Anterior cingulate cortex (tissue), 58 donors: ENCODE data around the gene ID1.
"Not testable (repeated sequence)": the region's sequence is repeated elsewhere in the genome, so short reads cannot be mapped to it uniquely, and the experiment has no call there.

Experiments
- DNase-seq, 58 donors: peaks; one replicate each; lab custom pipeline; 2025; lab: John Stamatoyannopoulos, UW

ID1 gene

DNA sequence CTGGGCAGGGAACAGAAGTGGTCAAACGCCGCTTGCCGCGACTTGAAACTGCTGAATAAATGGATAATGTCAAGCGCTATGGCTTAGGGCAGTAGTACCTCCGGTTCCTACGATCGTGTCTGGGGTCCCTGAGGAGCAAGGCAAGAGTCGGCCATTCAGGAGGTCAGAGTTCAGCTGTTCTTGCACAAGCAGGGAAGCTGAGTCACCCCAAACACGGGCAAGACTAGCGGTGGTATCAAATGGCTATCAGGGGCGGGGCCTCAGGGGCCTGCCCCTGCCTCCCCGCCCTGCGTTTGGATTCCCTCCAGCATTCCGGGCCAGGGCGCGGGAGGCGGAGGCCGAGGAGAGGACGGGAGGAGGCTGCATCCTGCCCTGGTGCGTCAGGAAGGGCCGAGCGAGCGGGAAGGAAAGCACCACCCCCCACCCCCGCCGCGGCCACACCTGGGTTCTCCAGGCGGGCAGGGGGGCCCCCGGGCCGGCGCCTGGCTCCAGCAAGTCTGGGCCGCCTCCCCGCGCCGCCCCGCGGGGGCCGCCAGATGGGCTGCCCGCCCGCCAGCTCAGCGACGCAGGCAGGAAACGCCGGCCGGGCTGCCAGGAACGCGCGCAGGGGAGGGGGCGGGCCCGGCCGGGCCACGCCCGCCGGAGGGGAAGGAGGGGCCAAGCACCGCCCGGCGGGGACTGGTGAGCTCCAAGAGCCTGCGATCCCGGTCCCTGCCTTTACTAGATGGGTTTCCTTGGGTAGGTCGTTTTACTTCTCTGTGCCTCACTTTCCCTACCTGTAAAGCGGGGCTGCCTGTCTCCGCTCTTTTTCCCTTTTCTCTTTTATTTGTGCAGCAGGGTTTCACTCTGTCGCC is 32.2 kb upstream of the ID1 start:
- DNase-seq, result peak in 57 of 58 donors; percentile 34 to 93 (median 83)

DNA sequence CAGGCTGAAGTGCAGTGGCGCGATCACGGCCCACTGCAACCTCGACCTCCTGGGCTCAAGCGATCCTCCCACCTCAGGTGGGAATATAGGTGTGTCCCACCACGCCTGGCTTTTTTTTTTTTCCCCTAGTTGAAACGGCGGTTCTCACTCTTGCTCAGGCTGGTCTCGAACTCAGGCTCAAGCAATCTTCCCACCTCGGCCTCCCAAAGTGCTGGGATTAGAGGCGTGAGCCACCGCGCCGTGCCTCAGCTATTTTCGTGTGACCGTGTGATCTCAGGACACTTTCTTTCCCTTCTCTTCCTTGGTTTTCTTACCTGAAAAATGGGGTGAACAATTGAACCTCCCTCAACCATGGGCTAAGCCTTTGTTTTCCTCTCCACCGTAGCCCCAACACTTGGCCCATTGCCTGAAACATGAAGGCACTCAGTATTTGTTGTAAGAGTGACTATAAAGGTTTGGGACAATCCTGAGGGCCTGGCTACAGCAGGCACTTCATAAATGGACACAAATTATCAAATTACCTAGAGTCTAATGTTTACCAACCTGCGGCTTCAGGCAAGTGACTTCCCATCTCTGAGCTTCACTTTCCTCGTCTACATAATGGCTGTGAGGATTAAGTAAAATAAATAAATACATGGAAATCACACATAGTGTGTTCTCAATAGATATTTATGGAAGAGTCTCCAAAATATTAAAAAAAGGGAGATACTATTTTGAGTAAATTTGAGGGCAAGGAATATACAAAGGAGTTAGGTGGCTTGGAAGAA is 31.4 kb upstream of the ID1 start:
- DNase-seq, result no peak

DNA sequence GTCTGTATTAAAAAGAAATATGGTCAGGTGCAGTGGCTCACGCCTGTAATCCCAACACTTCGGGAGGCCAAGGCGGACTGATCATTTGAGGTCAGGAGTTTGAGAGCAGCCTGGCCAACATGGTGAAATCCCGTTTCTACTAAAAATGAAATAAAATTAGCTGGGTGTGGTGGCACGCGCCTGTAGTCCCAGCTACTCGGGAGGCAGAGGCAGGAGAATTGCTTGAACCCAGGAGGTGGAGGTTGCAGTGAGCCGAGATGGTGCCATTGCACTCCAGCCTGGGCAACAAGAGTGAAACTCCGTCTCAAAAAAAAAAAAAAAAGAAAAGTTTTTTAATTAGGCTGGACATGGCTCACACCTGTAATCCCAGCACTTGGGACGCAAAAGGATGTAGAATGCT is 30.1 kb upstream of the ID1 start:
- not testable (repeated sequence) for DNase-seq

GRCh38 chr20:31576751-31577150 is 28.3 kb upstream of the ID1 start:
- no peak for DNase-seq

- DNase-seq, result no peak
Observed at GRCh38 chr20:31577194-31577593, 27.9 kb upstream of the ID1 start.

DNA sequence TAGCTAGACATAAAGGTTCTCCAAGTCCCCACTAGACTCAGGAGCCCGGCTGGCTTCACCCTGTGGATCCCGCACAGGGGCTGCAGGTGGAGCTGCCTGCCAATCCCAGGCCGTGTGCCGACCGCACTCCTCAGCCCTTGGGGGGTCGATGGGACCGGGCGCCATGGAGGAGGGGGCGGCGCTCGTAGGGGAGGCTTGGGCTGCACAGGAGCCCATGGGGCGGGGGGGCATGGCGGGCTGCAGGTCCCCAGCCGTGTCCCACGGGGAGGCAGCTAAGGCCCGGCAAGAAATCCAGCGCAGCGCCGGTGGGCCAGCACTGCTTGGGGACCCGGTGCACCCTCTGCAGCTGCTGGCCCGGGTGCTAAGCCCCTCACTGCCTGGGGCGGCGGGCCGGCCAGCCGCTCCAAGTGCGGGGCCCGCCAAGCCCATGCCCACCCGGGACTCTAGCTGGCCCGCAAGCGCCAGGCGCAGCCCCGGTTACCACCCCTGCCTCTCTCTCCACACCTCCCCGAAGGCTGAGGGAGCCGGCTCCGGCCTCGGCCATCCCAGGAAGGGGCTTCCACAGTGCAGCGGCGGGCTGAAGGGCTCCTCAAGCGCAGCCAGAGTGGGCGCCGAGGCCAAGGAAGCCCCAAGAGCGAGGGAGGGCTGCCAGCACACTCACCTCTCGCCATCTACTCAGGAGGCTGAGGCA is 26.5 kb upstream of the ID1 start:
- DNase-seq, result no peak

- DNase-seq, result no peak
Observed at GRCh38 chr20:31579245-31579644, 25.8 kb upstream of the ID1 start.

DNA sequence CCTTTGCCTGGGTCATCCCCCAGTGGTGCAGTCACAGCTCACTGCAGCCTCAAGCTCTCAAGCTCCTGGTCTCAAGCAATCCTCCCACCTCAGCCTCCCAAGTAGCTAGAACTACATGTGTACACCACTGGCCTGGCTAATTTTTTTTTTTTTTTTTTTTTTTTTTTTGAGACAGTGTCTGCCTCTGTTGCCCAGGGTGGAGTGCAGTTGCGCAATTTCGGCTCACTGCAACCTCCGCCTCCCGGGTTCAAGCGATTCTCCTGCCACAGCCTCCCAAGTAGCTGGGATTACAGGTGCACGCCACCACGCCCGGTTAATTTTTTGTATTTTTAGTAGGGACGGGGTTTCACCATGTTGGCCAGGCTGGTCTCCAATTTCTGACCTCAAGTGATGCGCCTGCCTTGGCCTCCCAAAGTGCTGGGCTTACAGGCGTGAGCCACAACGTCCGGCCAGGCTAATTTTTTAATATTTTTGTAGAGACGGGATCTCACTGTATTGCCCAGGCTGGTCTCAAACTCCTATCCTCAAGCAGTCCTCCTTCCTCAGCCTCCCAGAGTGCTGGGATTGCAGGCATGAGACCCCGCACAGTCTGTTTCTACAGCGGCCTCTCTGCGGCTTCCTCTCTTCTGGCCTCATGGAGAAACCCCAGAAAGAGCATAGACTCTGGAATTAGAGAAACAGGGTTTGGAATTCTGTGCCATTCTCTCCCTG is 25.0 kb upstream of the ID1 start:
- not testable (repeated sequence) for DNase-seq

GRCh38 chr20:31580706-31581105 is 24.4 kb upstream of the ID1 start:
- no peak for DNase-seq

DNA sequence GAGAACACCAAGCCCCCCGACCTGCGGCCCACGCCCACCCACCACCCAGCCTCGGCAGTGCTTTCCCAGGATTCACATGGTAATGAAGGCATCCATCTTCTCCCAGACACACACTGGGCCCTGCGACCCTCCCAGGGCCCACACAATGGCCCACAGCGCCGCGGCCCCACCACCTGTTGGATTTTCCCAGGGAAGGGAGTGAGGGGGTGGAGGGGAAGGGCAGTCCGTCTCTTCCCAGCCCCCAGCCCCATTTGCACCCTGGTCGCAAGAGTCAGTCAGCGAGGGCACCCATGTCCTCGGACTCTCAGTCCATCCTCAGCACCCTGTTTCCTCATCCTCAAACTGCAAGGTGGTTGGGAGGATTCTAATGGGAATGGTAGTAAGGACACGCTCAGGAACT is 23.7 kb upstream of the ID1 start:
- DNase-seq, result no peak

- DNase-seq, result peak in 15 of 58 donors; percentile 6 to 50 (median 27)
Observed at GRCh38 chr20:31587545-31588389, 17.3 kb upstream of the ID1 start.

GRCh38 chr20:31590717-31591225 is 14.3 kb upstream of the ID1 start:
- DNase-seq, result no peak

GRCh38 chr20:31593221-31594001 is 11.7 kb upstream of the ID1 start:
- DNase-seq, result no peak

GRCh38 chr20:31594002-31594557 is 11.0 kb upstream of the ID1 start:
- DNase-seq, result no peak

GRCh38 chr20:31594558-31595379 is 10.3 kb upstream of the ID1 start:
- DNase-seq, result peak in 3 of 58 donors; percentile 3 to 12 (median 8)

DNA sequence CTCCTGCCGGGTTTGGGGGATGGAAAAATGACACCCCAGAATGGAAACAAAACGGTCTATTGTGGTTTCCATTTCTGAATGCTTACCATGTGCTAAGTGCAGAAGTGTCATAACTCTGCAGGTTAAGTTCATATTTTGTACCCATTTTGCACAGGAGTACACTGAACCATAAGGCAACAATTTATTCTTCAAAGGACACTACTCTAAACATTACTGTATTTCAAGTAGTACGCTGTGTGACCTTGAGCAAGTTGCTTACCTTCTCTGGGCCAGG is 9.8 kb upstream of the ID1 start:
- no peak for DNase-seq

DNA sequence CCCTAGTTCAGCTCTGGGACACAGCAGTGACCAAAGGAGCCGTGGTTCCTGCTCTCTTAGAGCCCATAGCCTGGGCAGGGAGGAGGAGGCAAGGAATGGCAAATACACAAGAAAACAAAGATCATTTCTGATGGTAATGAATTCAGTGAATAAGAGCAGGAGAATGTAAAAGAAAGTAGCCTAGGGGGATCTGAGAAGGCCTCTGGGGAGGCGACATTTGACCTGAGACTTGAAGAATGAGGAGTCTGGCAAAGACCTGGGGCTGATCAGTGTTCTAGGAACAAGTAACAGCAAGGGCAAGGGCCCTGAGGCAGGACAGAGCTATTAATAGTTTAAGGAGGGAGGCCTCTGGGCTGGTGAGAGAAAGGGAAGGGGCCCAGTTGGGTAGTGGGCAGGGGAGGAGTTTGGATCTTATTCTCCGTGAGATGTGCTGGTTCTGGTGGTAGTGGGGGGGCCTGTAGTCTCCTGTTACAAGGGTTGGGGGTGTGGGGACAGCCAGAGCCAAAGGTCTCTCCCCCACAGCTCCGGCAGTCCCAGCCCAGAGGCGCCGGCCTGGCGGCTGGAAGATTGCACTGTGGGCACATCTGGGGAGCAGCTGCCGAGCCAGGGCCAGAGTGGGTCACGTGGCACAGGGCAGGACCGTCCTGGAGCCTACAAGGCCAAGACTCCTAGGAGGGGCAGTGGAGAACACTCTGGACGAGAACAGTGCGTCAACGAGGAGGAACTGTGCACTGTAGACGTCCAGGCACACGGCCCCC is 9.3 kb upstream of the ID1 start:
- peak in 19 of 58 donors; percentile 6 to 51 (median 20) for DNase-seq
